ENCODE data around the gene ADGRG3.

GRCh38 chr16:57619133-57619605, 48.9 kb upstream of the ADGRG3 start:
- TF ChIP-seq CTCF (IDR thresholded peaks at IDR 0.05 in 2 of 3, conservative IDR thresholded peaks at IDR 0.05 in 1 of 3; ENCODE audit: borderline replicate concordance in 1 of 3, insufficient read depth in 1 of 3, low read depth in 2 of 3, low read length in 2 of 3) (no peak), POLR2AphosphoS5 (IDR thresholded peaks at IDR 0.05; ENCODE audit: low read depth, low read length) (no peak), POLR2A (IDR thresholded peaks at IDR 0.05; ENCODE audit: borderline replicate concordance, extremely low read depth, insufficient read depth, insufficient read length) (no peak), SIN3A (IDR thresholded peaks at IDR 0.05; ENCODE audit: low read depth) (no peak), SP1 (IDR thresholded peaks at IDR 0.05; ENCODE audit: low read depth) (no peak), EZH2 (IDR thresholded peaks at IDR 0.05) (no peak), ZFX (IDR thresholded peaks at IDR 0.05) (no peak), CEBPB (IDR thresholded peaks at IDR 0.05; ENCODE audit: low read depth) (no peak), JUND (IDR thresholded peaks at IDR 0.05) (no peak)

Measured in HCT116 (cell line).